Measurements from ENCODE around the gene FLACC1. TPM values are rescaled to one million over a fixed set of nuclear protein-coding genes. Genes with fewer than 3 reads are reported as not detected.

FLACC1 gene
- total RNA-seq, 2 donors from 2014 or later, result 0.79 to 0.91 TPM

GRCh38 chr2:201347138-201347537 is 10.0 kb downstream of the FLACC1 start:
- Mint-ChIP-seq H3K4me1 (peaks cover 7% of the 10 kb centered on the region), H3K4me3 (no peak overlapping the region), H3K27ac (no peak overlapping the region), H3K36me3 (ENCODE audit: low read depth) (no peaks in the 10 kb centered on the region), H3K9me3 (no peaks in the 10 kb centered on the region), H3K27me3 (ENCODE audit: insufficient read depth) (peaks cover 55% of the 10 kb centered on the region)
- Histone ChIP-seq H3K9ac (ENCODE audit: extremely low read depth, low read length, poor library complexity, severe bottlenecking) (no peak overlapping the region), H3K27ac (ENCODE audit: low read depth, low read length) (no peak overlapping the region), H3K4me1 (ENCODE audit: control insufficient read depth, insufficient read depth, low read length) (no peaks in the 10 kb centered on the region), H3K4me3 (ENCODE audit: low read length) (no peak overlapping the region), H3K36me3 (ENCODE audit: control insufficient read depth, insufficient read depth, low read length) (no peaks in the 10 kb centered on the region), H3K9me3 (ENCODE audit: control insufficient read depth, low read length) (no peaks in the 10 kb centered on the region), H3K27me3 (ENCODE audit: control insufficient read depth, insufficient read depth, low read length, poor library complexity, severe bottlenecking) (peaks cover 56% of the 10 kb centered on the region)
- TF ChIP-seq, protein P1, sequence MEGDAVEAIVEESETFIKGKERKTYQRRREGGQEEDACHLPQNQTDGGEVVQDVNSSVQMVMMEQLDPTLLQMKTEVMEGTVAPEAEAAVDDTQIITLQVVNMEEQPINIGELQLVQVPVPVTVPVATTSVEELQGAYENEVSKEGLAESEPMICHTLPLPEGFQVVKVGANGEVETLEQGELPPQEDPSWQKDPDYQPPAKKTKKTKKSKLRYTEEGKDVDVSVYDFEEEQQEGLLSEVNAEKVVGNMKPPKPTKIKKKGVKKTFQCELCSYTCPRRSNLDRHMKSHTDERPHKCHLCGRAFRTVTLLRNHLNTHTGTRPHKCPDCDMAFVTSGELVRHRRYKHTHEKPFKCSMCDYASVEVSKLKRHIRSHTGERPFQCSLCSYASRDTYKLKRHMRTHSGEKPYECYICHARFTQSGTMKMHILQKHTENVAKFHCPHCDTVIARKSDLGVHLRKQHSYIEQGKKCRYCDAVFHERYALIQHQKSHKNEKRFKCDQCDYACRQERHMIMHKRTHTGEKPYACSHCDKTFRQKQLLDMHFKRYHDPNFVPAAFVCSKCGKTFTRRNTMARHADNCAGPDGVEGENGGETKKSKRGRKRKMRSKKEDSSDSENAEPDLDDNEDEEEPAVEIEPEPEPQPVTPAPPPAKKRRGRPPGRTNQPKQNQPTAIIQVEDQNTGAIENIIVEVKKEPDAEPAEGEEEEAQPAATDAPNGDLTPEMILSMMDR (conservative IDR thresholded peaks at IDR 0.05), result no peak
- peak; percentile 46 for DNase-seq
- 91 to 92% methylated on average over 4 of the region's 4 CpGs for WGBS, 2 experiments (ENCODE audit: insufficient coverage in 1 of 2, insufficient read length in 1 of 2)

- Histone ChIP-seq H3K4me3 (ENCODE audit: low read length) (no peak overlapping the region), H3K27ac (ENCODE audit: low read depth, low read length) (no peak overlapping the region), H3K36me3 (ENCODE audit: control insufficient read depth, insufficient read depth, low read length) (no peaks in the 10 kb centered on the region), H3K9me3 (ENCODE audit: control insufficient read depth, low read length) (no peaks in the 10 kb centered on the region), H3K27me3 (ENCODE audit: control insufficient read depth, insufficient read depth, low read length, poor library complexity, severe bottlenecking) (peaks cover 46% of the 10 kb centered on the region), H3K4me1 (ENCODE audit: control insufficient read depth, insufficient read depth, low read length) (no peaks in the 10 kb centered on the region), H3K9ac (ENCODE audit: extremely low read depth, low read length, poor library complexity, severe bottlenecking) (no peak overlapping the region)
- 94 to 100% methylated on average over 5 to 7 of the region's 7 CpGs for WGBS, 2 experiments (ENCODE audit: insufficient coverage in 1 of 2, insufficient read length in 1 of 2)
- no peak overlapping the region for H3K27ac Mint-ChIP-seq
- no peaks in the 10 kb centered on the region for H3K36me3 Mint-ChIP-seq (ENCODE audit: low read depth)
- H3K4me1 Mint-ChIP-seq, result peaks cover 7% of the 10 kb centered on the region
- no peak overlapping the region for H3K4me3 Mint-ChIP-seq
- H3K27me3 Mint-ChIP-seq (ENCODE audit: insufficient read depth), result peaks cover 44% of the 10 kb centered on the region
- no peak for DNase-seq
- TF ChIP-seq, protein P1 (conservative IDR thresholded peaks at IDR 0.05), result no peak
- no peaks in the 10 kb centered on the region for H3K9me3 Mint-ChIP-seq
These were observed 11.4 kb downstream of the FLACC1 start for GRCh38 chr2:201345625-201346213.

DNA sequence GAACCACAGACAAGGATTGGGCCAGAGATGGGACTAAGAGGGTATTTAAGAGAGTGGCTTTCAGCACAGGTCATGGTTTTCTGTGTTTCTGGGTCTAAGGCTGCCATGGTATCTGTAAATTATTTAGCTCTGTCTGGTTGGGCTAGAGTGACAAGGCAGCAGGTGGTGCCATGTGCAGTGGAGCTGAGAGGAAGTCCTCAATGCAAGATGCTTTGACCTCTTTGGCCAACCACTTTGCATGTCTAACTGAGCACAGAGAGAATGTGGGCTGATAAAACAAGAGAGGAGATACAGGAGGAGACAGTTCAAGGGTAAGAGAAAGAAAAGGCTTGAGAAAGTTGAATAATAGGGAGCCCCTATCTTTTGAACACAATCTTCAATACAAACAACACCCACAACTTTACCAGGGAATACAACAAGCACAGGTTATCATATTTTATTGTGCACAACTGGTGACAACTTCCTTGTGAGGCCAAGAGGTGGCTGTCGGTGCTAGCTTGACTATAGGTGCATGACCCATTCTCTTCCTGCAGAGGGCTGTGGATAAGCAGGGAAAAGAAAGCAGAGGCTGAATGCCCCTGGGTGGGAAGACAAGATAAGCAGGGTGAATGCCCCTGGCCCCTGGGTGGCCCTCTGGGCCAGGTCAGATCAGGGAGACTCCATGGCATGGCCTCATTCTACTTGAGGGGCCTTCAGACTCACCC is 12.3 kb downstream of the FLACC1 start:
- no peak overlapping the region for H3K4me3 ChIP-seq (ENCODE audit: low read length)
- peaks cover 36% of the 10 kb centered on the region for H3K27me3 Mint-ChIP-seq (ENCODE audit: insufficient read depth)
- no peaks in the 10 kb centered on the region for H3K36me3 Mint-ChIP-seq (ENCODE audit: low read depth)
- no peak overlapping the region for H3K27ac ChIP-seq (ENCODE audit: low read depth, low read length)
- TF ChIP-seq, protein P1 (conservative IDR thresholded peaks at IDR 0.05), result peak; percentile 66
- H3K36me3 ChIP-seq (ENCODE audit: control insufficient read depth, insufficient read depth, low read length), result no peaks in the 10 kb centered on the region
- H3K4me1 ChIP-seq (ENCODE audit: control insufficient read depth, insufficient read depth, low read length), result no peaks in the 10 kb centered on the region
- H3K27ac Mint-ChIP-seq, result no peak overlapping the region
- peak; percentile 65 for DNase-seq
- H3K9ac ChIP-seq (ENCODE audit: extremely low read depth, low read length, poor library complexity, severe bottlenecking), result no peak overlapping the region
- no peaks in the 10 kb centered on the region for H3K9me3 ChIP-seq (ENCODE audit: control insufficient read depth, low read length)
- no peak overlapping the region for H3K4me3 Mint-ChIP-seq
- peaks cover 37% of the 10 kb centered on the region for H3K27me3 ChIP-seq (ENCODE audit: control insufficient read depth, insufficient read depth, low read length, poor library complexity, severe bottlenecking)
- H3K9me3 Mint-ChIP-seq, result no peaks in the 10 kb centered on the region
- H3K4me1 Mint-ChIP-seq, result peaks cover 7% of the 10 kb centered on the region
- 88% methylated on average over 1 of the region's 1 CpG; no CpG with 5 or more reads in 1 of the 2 experiments for WGBS, 2 experiments (ENCODE audit: insufficient coverage in 1 of 2, insufficient read length in 1 of 2)

Measured in endodermal cell (in vitro differentiated cells).